ENCODE results near the gene FAM163A.

DNA sequence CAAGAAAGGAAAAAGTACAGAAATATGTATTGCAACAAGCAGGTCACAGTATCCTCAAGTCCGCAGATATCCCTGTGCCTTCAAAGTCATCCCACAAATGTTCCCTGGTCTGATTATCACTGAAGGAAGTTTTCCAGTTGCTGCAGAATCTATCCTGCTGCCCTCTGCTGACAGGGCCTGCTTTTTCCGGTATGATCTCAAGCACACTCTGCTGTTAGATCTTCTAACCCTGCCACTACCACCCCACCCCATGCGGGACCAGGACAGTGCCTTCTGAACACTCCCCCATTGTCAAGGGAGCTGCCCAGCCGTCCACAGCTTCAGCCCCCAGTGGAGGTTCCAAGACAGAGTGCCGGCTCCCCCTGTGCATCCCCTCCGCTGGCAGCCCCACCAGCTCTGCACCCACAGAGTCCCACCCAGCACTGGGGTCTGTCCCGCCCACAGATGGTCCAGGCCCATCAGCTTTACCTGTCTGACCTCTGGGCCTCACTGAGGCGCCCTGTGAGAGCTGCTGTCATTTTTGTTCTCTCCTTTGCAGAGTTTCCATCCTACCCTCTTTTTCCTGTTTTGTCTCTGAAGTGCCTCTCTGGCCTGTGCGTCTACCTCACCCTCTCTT, 27.9 kb downstream of the FAM163A start:
- TF ChIP-seq, protein P1, sequence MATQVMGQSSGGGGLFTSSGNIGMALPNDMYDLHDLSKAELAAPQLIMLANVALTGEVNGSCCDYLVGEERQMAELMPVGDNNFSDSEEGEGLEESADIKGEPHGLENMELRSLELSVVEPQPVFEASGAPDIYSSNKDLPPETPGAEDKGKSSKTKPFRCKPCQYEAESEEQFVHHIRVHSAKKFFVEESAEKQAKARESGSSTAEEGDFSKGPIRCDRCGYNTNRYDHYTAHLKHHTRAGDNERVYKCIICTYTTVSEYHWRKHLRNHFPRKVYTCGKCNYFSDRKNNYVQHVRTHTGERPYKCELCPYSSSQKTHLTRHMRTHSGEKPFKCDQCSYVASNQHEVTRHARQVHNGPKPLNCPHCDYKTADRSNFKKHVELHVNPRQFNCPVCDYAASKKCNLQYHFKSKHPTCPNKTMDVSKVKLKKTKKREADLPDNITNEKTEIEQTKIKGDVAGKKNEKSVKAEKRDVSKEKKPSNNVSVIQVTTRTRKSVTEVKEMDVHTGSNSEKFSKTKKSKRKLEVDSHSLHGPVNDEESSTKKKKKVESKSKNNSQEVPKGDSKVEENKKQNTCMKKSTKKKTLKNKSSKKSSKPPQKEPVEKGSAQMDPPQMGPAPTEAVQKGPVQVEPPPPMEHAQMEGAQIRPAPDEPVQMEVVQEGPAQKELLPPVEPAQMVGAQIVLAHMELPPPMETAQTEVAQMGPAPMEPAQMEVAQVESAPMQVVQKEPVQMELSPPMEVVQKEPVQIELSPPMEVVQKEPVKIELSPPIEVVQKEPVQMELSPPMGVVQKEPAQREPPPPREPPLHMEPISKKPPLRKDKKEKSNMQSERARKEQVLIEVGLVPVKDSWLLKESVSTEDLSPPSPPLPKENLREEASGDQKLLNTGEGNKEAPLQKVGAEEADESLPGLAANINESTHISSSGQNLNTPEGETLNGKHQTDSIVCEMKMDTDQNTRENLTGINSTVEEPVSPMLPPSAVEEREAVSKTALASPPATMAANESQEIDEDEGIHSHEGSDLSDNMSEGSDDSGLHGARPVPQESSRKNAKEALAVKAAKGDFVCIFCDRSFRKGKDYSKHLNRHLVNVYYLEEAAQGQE (IDR thresholded peaks at IDR 0.05; ENCODE audit: insufficient read depth in 1 of 2, low read depth in 2 of 2, low read length in 2 of 2) = no peak
- no peak for TF ChIP-seq TAF1 (IDR thresholded peaks at IDR 0.05; ENCODE audit: borderline replicate concordance, insufficient read depth, low read length)
- no peak for TF ChIP-seq POLR2AphosphoS5 (IDR thresholded peaks at IDR 0.05; ENCODE audit: low read depth, low read length)
